SK-N-MC (cell line): ENCODE results near the gene PDP2.

Experiments
- EZH2 ChIP-seq: fragments of 200-600 bp; sonication (generic); IDR thresholded peaks from one replicate; pipeline ENCODE4 v1.6.1; 2017; ENCODE audit warnings: antibody characterized with exemption
- FOXP2 ChIP-seq: optimal IDR thresholded peaks from 2 replicates; pipeline ENCODE3; 2011; ENCODE audit warnings: mild to moderate bottlenecking, moderate library complexity; ENCODE audit not compliant: insufficient read depth; ENCODE audit errors: extremely low read length, control extremely low read depth
- POLR2AphosphoS5 ChIP-seq: IDR thresholded peaks from 2 replicates; pipeline ENCODE4 v1.6.1; 2012; ENCODE audit warnings: mild to moderate bottlenecking, low read depth, low read length, borderline replicate concordance

DNA sequence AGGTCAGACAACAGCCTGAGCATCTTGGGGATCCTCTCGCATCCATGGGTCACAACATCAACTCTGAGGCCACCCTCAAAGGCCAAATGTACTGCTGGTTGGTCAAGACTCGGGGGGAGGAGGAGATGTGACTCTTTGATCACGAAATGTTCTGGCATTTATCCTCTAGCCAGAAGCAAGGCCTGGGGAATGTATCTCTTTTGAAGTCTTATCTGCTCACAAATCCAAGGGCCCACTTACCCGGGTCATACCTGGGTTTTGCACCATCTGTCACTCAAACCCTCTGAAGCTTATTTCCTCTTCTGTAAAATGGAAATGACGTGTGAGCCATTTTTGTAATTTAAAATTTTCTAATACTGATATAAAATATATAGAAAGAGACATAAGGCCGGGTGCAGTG, 22.9 kb upstream of the PDP2 start:
- TF ChIP-seq POLR2AphosphoS5 (no peak), EZH2 (no peak), FOXP2 (no peak)
